GM19328 (cell line): ENCODE measurements around the gene MAP2K6.

Experiments used
- ATAC-seq: cut with Tn5 transposase; IDR thresholded peaks from one replicate; pipeline ENCODE4 v1.9.1; 2021; ENCODE audit warnings: mild to moderate bottlenecking, moderate library complexity; ENCODE audit not compliant: unreplicated experiment

The MAP2K6 gene

DNA sequence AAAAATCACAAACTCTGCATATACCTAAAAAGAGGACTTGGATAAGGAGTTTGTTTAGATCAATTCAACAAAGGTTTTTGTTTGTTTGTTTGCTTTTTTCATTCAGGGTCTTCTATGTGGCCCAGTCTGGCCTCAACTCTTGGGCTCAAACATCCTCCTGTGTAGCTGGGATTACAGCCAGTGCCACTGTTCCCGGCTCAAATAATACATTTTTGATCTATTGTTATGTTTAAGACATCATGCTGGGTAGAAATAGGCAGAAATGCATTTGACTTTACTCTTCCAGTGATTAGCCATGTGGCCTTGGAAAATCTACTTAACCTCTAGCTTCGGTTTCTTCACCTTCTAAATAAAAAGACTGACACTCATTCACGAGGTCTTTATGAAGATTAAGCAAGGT lies 11.5 kb downstream of the MAP2K6 start:
- ATAC-seq: no peak

DNA sequence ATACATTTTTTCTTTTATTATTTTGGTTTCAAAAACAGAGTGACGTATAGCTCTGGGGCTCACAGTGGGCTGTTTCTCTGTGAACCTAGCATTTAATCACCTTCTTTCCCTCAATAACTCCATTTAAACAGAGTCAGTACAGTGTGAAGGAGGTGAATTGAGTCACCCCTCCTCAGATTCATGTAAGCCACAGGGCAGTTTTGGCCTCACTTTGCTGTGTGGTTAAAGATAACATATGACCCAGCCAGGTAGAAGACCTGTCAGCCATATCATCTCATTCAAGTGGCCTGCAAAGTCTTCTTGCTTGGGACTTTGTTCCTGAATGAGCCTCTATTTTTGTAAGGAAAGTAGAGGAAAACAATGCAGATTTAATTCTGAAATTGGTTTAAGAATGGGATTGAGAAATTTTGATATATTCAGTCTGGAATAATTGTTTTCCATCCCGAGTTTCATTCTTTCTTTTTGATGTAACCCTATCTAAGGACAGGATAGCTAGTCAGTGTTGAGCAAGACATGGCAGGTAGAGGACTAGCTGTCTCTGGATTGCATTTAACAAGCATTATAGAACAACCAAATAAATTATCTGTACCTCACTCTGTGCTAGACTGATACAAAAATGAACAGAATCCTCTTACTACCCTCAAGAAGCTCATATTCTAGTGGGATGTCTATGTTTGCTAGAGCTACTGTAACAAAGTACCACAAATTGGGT lies 13.1 kb downstream of the MAP2K6 start:
- ATAC-seq: no peak

DNA sequence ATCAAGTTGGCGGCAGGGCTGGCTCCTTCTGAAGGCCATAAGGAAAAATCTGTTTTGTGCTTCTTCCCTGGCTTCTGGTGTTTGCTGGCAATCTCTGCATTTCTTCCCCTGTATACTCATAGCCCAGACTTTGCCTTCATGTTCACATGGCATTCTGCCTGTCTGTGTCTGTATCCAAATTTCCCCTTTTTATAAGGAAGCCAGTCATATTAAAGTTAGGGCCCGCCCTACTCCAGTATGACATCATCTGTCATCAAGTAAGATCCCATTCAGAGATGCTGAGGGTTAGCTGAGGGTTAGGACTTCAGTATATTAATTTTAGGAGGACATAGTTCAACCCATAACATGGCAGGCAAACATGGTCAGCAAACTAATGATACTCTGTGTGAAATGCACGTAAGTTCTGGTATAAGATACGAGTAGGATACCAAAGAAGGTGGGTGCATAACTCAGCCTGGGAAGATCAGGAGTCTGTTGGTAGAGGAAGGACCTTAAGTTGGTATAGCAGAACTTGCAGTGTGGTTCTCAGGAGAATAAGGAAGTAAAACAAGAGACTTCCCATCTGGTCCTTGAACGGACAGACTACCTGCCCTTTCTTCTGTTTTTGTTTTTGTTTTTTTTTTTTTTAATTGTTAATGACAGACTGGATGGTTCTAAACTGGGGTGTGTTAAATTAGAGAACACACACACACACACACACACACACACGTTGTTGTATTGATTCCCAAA lies 13.9 kb downstream of the MAP2K6 start:
- ATAC-seq: no peak

DNA sequence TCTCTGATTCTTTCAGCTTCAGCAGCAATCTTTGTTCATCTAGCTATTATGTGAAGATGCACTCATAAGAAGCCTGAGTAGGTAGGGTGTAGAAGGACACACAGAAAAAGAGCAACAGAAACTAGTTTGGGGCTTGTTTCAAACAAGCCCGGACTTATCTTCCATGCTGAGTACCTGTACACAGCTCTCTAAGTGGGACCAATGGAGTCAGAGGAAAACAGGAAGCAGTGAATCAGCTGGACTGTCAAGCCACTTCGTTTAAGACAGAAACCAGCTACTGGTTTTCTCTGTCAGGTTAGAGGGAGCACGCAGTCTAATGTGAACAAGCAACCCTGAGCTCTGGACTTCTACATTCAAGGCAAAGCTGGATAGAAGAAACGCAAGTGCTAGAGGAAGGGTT lies 16.0 kb downstream of the MAP2K6 start:
- no peak for ATAC-seq

DNA sequence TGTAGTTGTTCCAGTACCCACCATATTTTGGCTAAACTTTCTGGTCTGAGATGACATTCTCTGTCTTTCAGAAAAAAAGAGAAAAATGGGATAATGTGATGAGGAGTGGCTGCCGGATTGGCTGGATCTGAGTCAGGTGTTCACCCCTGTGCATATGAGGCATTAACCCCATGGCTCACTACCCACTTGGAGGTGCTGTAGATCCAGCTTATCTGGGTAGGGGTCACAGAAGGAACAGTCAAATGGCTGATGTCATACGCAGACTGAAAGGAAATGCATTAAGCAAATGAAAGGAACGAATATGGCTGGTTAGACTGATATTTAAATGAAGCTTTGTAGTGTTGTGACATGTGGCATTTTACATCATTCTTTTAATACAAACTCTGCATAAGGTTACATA lies 17.3 kb downstream of the MAP2K6 start:
- no peak for ATAC-seq

DNA sequence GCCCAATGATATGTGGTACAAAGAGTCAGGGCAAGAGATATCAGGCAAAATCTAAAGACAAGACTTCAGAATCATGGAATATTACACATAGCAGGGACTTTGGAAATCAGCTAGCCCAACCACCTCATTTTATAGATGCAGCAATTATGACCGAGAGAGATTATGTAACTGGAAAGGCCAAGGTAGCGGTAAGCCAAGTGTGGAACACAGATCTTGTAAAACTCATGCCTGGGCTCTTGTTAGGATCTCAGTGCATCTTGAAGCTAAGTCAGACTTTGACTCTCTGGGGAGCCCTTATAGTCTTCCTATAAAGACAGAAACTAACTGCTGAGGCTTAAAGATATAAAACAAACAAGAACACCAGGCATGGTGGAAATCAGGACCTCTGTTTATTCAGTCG lies 18.6 kb downstream of the MAP2K6 start:
- ATAC-seq: no peak

DNA sequence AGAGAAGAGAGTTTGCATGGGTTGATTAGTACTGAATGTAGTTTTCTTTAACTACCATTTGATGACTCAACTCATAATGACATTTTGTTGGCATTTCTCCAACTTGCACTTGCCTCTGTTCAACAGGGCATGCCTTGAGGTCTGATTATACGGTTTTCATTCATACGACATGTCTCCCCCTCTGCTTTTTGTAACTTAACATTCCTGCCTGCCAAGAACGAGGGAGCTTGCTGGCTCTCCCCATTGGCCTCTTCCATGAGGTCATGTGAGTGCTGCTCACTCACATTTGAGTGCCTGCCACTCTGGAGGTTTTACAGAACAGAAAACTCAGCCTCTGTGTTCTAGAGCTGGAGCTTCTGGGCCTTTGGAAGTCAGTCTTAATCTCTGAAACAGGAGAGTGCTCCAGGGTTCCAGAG lies 19.7 kb downstream of the MAP2K6 start:
- ATAC-seq: no peak

DNA sequence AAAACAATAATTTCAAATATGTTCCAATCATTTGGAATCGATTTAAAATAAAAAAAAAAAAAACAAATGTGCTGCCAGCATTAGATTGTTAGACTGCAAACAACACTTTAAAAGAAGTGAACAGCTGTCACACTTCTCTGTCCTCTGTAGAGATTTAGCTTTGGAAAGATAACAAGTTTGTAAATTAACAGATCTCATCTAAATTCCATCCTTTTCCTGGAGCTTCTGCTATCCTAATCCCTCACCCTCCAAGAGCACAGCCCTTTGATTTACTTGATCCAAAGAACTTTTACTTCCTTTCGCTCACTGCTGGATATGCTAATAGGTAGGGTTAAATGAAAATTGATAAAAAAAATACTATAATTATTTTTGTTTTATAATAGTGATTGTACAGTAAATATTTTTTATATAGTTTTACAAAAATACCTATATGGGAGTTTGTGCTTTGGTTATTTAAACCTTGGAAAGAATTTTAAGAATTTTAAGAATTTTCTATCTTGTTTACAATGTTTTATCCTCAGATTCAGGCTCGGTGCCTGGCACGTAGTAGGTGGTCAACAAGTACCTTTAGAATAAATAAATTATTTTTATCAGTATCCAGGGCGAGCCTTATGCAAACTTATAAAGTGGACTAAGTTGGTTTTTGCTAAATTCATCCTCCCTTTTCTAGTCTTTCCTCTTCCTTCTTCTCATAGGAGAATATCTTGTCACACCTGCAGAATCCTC lies 21.6 kb downstream of the MAP2K6 start:
- ATAC-seq: no peak

DNA sequence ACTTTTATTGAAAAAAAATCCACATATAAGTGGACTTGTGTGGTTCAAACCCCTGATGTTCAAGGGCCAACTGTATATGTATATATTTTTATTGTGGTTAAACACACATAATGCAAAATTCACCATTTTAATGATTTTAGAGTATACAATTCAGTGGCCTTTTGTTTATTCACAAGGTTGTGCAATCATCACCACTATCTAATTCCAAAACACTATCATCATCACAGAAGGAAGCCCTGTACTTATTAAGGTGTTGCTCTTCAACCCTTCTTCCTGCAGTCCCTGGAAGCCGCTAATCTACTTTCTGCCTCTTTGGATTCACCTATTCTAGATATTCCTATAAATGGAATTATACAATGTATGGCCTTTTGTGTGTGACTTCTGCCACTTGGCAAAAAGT lies 23.0 kb downstream of the MAP2K6 start:
- no peak for ATAC-seq

DNA sequence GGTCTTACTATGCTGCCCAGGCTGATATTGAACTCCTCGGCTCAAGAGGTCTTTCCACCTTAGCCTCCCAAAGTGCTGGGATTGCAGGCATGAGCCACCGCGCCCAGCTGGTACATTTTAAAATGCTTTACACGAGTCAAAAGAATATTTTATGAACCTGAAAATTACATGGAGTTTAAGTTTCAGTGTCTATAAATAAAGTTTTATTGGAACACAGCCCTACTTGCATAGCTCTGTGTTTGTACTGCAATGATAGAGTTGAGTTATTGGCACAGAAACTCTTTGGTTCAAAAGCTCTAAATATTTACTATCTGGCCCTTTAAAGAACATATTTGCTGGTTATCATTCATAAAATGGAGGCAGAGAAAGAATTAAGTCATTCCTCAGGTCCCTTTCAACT lies 24.3 kb downstream of the MAP2K6 start:
- ATAC-seq: no peak

DNA sequence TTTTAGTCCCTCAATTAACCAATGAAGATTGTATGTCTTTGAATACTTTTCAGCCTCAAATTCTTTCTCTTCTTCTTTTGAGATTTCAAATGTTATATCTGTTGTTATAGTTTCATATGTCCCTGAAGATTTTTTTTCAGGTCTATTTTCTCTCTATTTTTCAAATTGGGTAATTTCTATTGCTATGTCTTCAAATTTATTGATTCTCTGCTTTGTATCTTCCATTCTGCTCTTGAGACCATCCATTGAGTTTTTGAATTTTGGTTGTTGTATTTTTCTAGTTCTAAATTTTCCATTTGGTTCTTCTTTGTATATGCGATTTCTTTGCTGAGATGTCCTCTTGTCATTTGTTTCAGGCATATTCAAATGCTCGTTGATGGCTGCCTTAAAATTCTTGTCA lies 26.7 kb downstream of the MAP2K6 start:
- no peak for ATAC-seq

DNA sequence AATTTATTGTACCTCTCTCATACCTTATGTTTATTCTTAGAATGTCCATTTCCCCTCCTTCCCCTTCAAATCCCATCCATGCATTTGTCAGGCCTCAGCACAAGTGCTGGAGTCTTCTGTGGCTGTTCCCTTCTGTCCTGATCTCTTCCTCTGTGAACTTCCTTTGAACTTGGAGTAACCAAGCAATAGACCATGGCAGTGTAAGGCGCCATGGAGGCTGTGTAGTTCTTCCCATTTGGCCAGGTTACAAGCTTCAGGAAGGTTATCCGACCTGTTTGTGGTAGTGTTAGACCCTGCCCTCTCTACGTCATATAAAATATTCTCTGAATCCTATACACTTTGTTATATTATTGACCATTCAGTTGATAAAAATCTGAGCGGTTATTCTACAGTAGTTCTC lies 28.6 kb downstream of the MAP2K6 start:
- ATAC-seq: no peak

DNA sequence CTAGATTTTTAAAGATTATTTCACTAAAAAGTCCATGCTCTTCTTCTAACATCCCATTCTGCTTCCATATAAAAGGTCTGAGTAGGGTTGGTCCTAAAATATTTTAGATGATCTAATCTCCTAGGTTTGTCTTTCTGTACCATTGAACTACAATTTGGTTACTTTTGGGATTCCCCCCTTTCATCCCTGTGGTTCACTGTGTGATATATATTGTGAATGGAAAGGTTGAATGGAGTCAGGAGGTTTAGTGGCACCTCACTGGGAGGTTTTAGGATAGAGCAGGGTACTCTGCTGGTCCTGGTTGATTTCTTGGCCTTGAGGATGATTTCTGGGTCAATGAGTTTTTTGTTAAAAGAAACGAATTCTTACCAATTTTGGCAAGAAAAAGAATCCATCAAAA lies 29.5 kb downstream of the MAP2K6 start:
- no peak for ATAC-seq

DNA sequence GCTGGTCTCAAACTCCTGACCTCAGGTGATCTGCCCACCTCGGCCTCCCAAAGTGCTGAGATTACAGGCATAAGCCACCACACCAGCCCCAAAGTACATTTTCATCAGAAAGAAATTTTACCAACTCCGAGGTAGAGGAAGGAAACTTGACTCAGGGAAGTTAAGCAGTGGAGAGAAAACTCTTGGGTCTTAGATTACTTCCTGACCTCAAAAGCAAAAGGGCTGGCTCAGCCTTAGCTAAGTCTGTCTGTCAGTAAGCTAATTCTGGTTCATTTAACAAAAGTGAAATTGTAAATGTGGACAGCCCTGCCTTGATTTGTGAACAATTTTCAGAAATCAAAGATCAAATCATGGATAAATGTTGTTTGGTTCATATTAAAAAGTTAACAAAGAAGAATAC lies 30.6 kb downstream of the MAP2K6 start:
- no peak for ATAC-seq

DNA sequence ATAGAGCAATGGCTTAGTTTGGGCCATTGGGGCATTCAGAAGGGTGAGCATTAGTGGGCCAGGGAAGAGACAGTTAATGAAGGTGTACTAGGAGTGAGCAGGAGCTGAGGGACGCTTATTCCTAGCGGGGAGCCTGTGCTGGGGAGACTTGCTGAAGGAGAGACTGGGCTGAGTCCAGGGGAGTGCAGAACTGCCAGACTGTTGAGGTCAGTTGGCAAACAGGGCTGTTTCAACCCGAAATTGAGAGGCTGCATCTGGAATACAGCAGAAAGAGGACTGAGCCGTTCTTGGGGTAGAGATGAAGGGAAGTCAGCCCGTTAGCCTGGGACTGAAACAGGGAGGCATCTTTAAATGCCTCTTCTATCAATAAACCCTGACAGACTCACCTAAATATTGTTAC lies 33.2 kb downstream of the MAP2K6 start:
- no peak for ATAC-seq

DNA sequence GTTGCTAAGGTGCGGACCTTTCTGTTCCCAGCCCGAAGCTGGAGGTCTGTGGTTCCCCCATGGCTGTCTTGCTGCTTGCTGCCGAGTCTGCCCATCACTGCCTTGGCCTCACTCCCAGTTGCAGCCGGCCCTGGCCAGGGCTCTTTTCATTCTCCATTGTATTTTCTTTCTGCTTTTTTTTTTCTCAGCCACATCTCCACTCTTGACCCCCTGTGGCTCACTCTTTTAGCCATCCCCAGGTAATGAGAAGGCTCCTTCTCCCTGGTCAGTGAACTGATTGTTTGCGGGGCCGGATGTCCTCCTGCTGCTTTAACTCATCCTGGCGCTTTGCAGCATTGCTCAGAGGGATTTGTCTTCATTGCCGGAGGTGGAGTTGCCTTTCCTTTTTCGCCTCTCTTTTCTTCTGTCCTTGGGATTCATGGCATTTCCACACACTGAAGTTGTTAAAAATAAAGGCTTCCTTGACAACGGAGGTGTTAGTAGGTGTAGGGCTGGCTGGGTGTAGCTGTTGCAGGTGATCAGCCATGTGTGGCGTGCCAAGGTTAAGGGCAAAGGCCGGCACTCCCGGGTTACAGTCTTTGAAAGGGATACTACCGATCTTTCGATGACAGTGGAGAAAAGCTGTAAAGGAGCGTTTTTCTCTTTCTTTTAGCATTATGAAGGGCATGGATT lies 34.1 kb downstream of the MAP2K6 start:
- no peak for ATAC-seq

DNA sequence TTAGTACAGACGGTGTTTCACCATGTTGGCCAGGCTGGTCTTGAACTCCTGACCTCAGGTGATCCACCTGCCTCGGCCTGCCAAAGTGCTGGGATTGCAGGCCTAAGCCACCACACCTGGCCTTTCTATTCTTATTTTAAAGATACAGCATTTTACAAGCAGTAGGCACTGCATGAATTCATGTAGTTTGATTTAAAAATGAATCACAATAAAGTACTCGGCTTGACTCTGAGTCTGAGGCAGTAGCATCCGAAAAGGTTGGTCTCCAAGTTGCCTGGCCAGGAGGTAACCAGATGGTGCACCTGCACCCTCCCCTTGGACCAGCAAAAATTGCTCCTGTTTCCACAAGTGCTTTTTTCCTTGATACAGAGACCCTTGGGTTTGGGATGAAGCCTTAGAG lies 35.6 kb downstream of the MAP2K6 start:
- no peak for ATAC-seq

DNA sequence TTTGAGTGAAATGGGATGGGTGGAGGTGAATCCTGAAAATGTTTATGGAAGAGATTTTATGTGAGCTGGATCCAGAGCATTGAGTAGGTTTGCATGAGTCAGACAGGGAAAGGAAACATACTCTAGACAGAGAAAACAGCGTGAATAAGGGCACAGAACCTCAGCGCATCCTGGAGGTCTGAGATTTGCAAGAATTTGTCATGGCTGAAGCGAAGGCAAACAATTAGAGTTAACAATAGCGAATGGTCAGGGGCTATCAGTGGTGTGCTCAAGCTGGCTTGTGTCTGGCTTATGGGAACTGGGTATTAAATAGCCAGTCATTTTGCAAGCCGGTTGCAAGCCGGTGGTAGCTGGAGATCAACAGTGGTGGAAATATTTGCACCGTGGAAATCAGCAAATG lies 36.4 kb downstream of the MAP2K6 start:
- ATAC-seq: no peak

DNA sequence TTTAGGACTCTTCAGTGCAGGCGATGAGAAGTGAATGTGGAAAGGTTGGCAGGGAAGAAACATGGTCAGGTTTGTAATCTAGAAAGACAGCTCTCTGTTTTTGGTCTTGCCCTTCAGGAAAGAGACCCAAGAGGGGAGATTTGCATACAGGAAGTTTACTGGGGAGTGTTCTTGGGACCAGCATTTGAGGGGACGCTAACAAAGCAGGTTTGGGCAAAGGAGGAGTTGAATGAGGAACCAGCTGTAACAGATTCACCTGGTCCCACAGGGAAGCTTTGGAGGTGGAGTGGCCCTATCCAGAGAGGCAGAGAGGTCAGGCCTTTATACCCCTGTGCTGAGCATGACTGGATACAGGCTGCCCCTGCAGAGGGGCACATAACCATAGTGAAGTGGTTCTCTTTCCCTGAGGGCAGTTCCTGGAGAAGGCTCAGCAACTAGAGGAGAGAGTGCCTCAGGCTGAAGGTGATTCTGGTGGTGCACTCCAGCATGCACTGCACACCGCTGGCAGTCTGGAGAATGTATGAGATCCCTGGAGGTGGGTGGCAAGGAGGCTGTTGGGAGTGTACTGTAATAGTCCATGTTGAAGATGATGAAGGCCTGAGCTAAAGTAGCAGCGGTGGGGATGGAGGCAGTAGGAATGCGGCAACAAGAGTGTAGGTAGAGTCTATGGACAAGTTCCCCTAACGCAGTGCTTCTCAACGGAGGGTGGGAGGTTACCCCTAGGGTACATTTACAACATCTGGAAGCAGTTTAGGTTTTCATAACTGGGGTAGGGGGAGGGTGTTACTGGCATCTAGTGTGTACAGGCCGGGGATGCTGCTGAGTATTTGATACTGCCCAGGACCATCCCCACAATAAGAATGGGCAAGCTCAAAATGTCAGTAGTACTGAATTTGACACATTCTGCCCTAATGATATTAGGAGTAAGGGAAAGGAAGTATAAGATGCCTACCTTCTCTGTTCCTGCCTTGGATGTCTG lies 37.2 kb downstream of the MAP2K6 start:
- peak; percentile 84 for ATAC-seq

DNA sequence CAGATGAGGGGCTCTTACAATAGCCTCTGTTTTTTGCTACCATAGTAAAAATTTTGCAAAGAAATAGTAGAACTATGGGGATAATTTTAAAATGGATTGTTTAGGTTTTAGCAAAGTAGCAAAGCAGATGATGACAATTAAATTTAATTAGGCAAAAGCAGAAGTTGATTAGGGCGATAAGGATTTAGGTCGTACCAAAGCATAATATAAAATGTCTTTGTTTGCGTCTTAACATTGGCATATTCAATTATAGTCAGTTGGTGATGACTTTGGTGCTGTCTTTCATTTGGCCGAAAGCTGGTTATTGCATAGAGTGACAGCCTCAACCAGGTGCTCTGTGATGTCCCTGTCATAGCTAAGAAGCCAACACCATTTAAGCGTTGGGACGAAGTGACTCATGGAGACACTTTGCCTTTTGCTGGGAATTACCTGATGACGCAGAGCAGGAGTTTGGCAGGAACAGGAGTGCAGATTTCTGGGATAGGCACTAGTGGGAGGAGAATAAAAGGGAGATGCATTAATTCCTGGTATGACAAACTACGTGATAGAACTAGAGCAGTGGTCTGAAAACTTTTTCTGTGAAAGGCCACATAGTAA lies 38.3 kb downstream of the MAP2K6 start:
- no peak for ATAC-seq
